ENCODE measurements around the gene GFPT1. TPM values are rescaled to one million over a fixed set of nuclear protein-coding genes. Genes with fewer than 3 reads are reported as not detected.
"Not testable (repeated sequence)": the region's sequence is repeated elsewhere in the genome, so short reads cannot be mapped to it uniquely, and the experiment has no call there.

The GFPT1 gene
- total RNA-seq, 1 donor from 2014 or later = 80.7 TPM

GRCh38 chr2:69384618-69385081, 2.4 kb downstream of the GFPT1 start:
- no peak for DNase-seq (ENCODE audit: low read depth)

GRCh38 chr2:69383176-69383812, 3.7 kb downstream of the GFPT1 start:
- DNase-seq (ENCODE audit: low read depth) = no peak

- DNase-seq (ENCODE audit: low read depth) = no peak
Observed at GRCh38 chr2:69382547-69382946, 4.5 kb downstream of the GFPT1 start.

GRCh38 chr2:69381337-69381737, 5.7 kb downstream of the GFPT1 start:
- no peak for DNase-seq (ENCODE audit: low read depth)

- no peak for DNase-seq (ENCODE audit: low read depth)
Observed at GRCh38 chr2:69380072-69380917, 6.7 kb downstream of the GFPT1 start.

GRCh38 chr2:69376403-69376802, 10.6 kb downstream of the GFPT1 start:
- no peak for DNase-seq (ENCODE audit: low read depth)

GRCh38 chr2:69375494-69376353, 11.3 kb downstream of the GFPT1 start:
- DNase-seq (ENCODE audit: low read depth) = peak; percentile 25

GRCh38 chr2:69372767-69373166, 14.3 kb downstream of the GFPT1 start:
- DNase-seq (ENCODE audit: low read depth) = no peak

GRCh38 chr2:69369802-69370201, 17.2 kb downstream of the GFPT1 start:
- no peak for DNase-seq (ENCODE audit: low read depth)

- no peak for DNase-seq (ENCODE audit: low read depth)
Observed at GRCh38 chr2:69368588-69368987, 18.4 kb downstream of the GFPT1 start.

GRCh38 chr2:69359371-69359770, 27.7 kb downstream of the GFPT1 start:
- DNase-seq (ENCODE audit: low read depth) = no peak

GRCh38 chr2:69358914-69359313, 28.1 kb downstream of the GFPT1 start:
- no peak for DNase-seq (ENCODE audit: low read depth)

GRCh38 chr2:69356471-69356870, 30.6 kb downstream of the GFPT1 start:
- DNase-seq (ENCODE audit: low read depth) = no peak

GRCh38 chr2:69354976-69355375, 32.1 kb downstream of the GFPT1 start:
- not testable (repeated sequence) for DNase-seq (ENCODE audit: low read depth)

- peak; percentile 61 for DNase-seq (ENCODE audit: low read depth)
Observed at GRCh38 chr2:69353360-69353759, 33.7 kb downstream of the GFPT1 start.

GRCh38 chr2:69348781-69349180, 38.2 kb downstream of the GFPT1 start:
- DNase-seq (ENCODE audit: low read depth) = no peak

GRCh38 chr2:69345434-69345833, 41.6 kb downstream of the GFPT1 start:
- DNase-seq (ENCODE audit: low read depth) = no peak

GRCh38 chr2:69344305-69344704, 42.7 kb downstream of the GFPT1 start:
- DNase-seq (ENCODE audit: low read depth) = no peak

- no peak for DNase-seq (ENCODE audit: low read depth)
Observed at GRCh38 chr2:69340101-69340775, 46.8 kb downstream of the GFPT1 start.

GRCh38 chr2:69335311-69335710, 51.7 kb downstream of the GFPT1 start:
- DNase-seq (ENCODE audit: low read depth) = no peak

- DNase-seq (ENCODE audit: low read depth) = no peak
Observed at GRCh38 chr2:69333352-69333751, 53.7 kb downstream of the GFPT1 start.
